WERI-Rb-1 (cell line): ENCODE data around the gene GMEB2.
"Not testable (repeated sequence)": the region's sequence is repeated elsewhere in the genome, so short reads cannot be mapped to it uniquely, and the experiment has no call there.

ENCODE experiments used
- DNase-seq: peaks from one replicate; pipeline ENCODE4 v3.0.0-alpha.2; 2020
- H3K27ac ChIP-seq: fragments of 250-450 bp; sonication (Bioruptor Pico); 2 replicates; pipeline ENCODE4 v1.5.1; 2020; ENCODE audit warnings: mild to moderate bottlenecking, moderate library complexity
- H3K27me3 ChIP-seq: fragments of 250-450 bp; sonication (Bioruptor Pico); 2 replicates; pipeline ENCODE4 v1.5.1; 2021; ENCODE audit warnings: mild to moderate bottlenecking, low read depth, moderate library complexity; ENCODE audit not compliant: insufficient read depth, severe bottlenecking
- H3K36me3 ChIP-seq: fragments of 250-450 bp; sonication (Bioruptor Pico); 2 replicates; pipeline ENCODE4 v1.5.1; 2020; ENCODE audit warnings: mild to moderate bottlenecking, moderate library complexity
- H3K4me3 ChIP-seq: 2 replicates; pipeline ENCODE4 v1.5.1; 2011; ENCODE audit warnings: low read depth, mild to moderate bottlenecking, control low read depth, low read length
- H3K9me3 ChIP-seq: fragments of 250-450 bp; sonication (Bioruptor Pico); 2 replicates; pipeline ENCODE4 v1.5.1; 2021; ENCODE audit warnings: mild to moderate bottlenecking, moderate library complexity; ENCODE audit not compliant: severe bottlenecking
- TF ChIP-seq, protein P1 (sequence below): IDR thresholded peaks from 2 replicates; pipeline ENCODE4 v1.5.1; 2011; ENCODE audit warnings: low read depth, mild to moderate bottlenecking, control low read depth, inconsistent platforms, low read length

The GMEB2 gene

DNA sequence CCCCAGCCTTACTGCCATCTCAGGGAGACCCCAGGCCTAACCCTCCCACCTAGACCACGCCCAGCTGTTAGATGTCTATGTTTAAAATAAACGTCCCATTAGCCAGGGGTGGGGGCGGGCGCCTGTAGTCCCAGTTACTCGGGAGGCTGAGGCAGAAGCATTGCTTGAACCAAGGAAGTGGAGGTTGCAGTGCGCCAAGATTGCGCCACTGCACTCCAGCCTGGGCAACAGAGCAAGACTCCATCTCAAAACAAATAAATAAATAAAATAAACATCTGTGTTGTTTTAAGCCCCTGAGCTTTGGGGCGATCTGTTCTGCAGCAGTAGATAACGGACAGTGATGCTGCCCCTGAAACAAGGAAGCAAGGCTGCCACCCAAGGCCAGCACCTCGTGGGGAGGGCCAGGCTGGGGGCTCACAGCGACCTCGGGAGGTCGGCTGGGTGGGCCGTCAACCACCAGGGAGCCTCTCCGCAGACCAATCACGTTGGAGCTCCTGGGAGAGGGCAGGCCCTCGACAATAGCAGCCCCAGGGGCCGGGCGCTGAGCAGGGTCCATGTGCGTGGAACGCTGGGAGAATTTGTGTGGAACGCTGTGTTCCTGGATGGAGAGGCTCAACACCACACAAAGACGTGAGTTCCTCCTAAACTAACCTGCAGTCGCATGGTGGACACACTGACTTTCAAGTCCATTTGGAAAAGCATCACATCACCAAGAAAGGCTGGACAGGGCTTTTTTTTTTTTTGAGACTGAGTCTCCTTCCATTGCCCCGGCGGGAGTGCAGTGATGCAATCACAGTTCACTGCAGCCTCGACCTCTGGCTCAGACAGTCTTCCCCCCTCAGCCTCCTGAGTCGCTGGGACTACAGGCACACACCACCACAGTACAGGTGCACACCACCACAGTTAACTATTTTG, 51.8 kb downstream of the GMEB2 start:
- Histone ChIP-seq H3K27me3 (no peaks in the 10 kb centered on the region), H3K9me3 (no peaks in the 10 kb centered on the region), H3K4me3 (no peak overlapping the region), H3K36me3 (no peaks in the 10 kb centered on the region; the same call in 1 of the 2 replicates), H3K27ac (no peak overlapping the region; the same call in 1 of the 2 replicates)
- no peak for DNase-seq
- TF ChIP-seq, protein P1, sequence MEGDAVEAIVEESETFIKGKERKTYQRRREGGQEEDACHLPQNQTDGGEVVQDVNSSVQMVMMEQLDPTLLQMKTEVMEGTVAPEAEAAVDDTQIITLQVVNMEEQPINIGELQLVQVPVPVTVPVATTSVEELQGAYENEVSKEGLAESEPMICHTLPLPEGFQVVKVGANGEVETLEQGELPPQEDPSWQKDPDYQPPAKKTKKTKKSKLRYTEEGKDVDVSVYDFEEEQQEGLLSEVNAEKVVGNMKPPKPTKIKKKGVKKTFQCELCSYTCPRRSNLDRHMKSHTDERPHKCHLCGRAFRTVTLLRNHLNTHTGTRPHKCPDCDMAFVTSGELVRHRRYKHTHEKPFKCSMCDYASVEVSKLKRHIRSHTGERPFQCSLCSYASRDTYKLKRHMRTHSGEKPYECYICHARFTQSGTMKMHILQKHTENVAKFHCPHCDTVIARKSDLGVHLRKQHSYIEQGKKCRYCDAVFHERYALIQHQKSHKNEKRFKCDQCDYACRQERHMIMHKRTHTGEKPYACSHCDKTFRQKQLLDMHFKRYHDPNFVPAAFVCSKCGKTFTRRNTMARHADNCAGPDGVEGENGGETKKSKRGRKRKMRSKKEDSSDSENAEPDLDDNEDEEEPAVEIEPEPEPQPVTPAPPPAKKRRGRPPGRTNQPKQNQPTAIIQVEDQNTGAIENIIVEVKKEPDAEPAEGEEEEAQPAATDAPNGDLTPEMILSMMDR, result no peak

DNA sequence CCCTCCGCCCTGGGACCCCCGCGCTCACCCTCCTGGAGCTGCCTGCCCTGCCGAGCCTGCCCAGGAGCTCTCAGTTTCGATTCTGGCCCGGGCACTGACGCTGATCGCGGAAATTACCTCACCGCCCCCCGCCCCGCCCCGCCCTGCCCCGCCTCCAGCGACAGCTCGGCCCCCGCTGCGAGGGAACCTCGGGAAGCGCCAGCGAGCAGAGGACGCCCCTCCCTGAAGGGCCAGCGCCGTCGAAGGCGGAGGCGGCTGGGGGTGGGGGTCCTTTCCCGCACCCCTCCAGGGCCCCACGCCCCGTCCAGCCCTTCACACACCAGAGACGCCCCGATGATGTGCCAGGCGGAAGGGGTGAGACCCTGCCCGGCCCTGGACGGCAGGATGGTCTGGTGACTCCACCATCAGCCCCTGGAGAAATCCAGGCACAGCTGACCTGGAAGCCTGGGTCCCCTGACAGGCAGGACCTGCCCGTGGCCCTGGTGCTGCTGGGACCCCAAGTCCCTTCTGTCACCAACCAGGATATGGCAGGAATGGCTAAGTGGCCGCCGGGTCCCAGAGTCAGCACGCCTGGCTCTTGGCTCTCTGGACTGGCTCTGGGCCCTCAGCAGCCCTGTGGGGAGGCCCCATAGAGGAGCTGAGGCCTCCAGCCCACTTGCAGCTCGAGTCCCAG, 52.6 kb downstream of the GMEB2 start, which contains the start of gene HELZ2:
TSS of gene HELZ2 (minus strand) at position 84 of the 673 bp plus-strand sequence. CDS start 1,854 bp downstream, outside the sequence.
- DNase-seq, result peak; percentile 67
- Histone ChIP-seq H3K36me3 (no peaks in the 10 kb centered on the region; the same call in 1 of the 2 replicates), H3K27me3 (no peaks in the 10 kb centered on the region), H3K9me3 (no peaks in the 10 kb centered on the region), H3K27ac (peak within 1 kb of the TSS; percentile 59), H3K4me3 (peak within 1 kb of the TSS; percentile 49)
- TF ChIP-seq, protein P1, result no peak

GRCh38 chr20:63573647-63574131, 53.2 kb downstream of the GMEB2 start:
- TF ChIP-seq, protein P1, result no peak
- Histone ChIP-seq H3K4me3 (peak overlapping the region; percentile 49), H3K27me3 (no peaks in the 10 kb centered on the region), H3K27ac (no peak overlapping the region), H3K9me3 (no peaks in the 10 kb centered on the region), H3K36me3 (no peaks in the 10 kb centered on the region; the same call in 1 of the 2 replicates)
- no peak for DNase-seq

GRCh38 chr20:63572788-63573646, 53.9 kb downstream of the GMEB2 start:
- H3K27me3 ChIP-seq, result no peaks in the 10 kb centered on the region
- no peaks in the 10 kb centered on the region; the same call in 1 of the 2 replicates for H3K36me3 ChIP-seq
- no peaks in the 10 kb centered on the region for H3K9me3 ChIP-seq
- H3K27ac ChIP-seq, result no peak overlapping the region
- TF ChIP-seq, protein P1, result peak; percentile 41; the same call in 1 of the 2 replicates
- peak overlapping the region; percentile 49 for H3K4me3 ChIP-seq
- DNase-seq, result no peak

DNA sequence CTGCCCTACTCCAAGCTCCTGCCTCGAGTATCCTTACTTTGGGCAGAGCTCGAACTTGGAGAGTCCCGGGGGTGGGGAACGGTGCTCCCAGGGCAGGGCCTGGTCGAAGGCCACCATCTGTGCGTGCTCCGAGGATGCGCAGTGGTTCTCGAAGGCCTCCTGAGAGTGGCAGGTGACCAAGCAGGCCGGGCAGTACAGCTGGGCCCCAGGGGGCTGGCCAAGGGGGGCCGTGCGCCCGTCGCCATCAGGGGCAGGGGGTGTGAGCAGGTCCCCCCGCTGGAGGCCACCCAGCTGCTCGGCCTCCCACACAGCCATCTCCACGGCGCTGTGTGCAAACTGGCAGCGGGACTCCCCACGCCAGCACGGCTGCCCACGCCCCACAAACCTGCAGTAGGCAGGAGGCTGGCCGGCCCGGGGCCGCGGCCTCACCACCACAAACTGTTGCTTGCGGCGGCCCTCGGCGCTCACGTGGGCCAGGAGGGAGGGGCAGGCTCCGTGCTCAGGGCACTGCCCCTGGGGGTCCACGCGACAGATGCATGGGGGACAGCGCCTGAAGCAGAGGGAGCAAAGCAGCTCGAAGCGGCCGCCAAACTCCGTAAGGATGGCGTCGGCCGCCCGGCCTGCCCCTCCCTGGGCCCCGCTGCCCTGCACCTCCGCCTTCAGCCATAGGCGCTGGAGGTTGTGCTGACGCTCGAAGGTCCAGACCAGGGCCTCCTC, 54.7 kb downstream of the GMEB2 start:
- TF ChIP-seq, protein P1, result no peak
- H3K4me3 ChIP-seq, result no peak overlapping the region
- no peaks in the 10 kb centered on the region; the same call in 1 of the 2 replicates for H3K36me3 ChIP-seq

GRCh38 chr20:63571087-63571478, 55.8 kb downstream of the GMEB2 start:
- not testable (repeated sequence) for H3K9me3 ChIP-seq, H3K36me3 ChIP-seq, H3K27me3 ChIP-seq, H3K27ac ChIP-seq, H3K4me3 ChIP-seq, DNase-seq

More for the DNA sequence above, 54.7 kb downstream of the GMEB2 start:
- Histone ChIP-seq H3K9me3 (no peaks in the 10 kb centered on the region), H3K27ac (no peak overlapping the region), H3K27me3 (no peaks in the 10 kb centered on the region)
- DNase-seq, result no peak
